ENCODE measurements around the gene DNAH6. TPM values are rescaled to one million over a fixed set of nuclear protein-coding genes. Genes with fewer than 3 reads are reported as not detected.

The DNAH6 gene
- total RNA-seq, 1 experiment from 2014 or later, result not detected

GRCh38 chr2:84537251-84537650 lies 21.0 kb downstream of the DNAH6 start:
- Histone ChIP-seq H3K9me2 (replicated peaks; ENCODE audit: low read length) (no peaks in the 10 kb centered on the region), H3K79me2 (ENCODE audit: low read length) (no peaks in the 10 kb centered on the region), H2AFZ (ENCODE audit: low read length) (no peak overlapping the region), H3K27me3 (ENCODE audit: low read length) (peaks cover 56% of the 10 kb centered on the region), H3K4me3 (ENCODE audit: low read length) (no peak overlapping the region), H3F3A (ENCODE audit: low read length, unreplicated experiment) (no peaks in the 10 kb centered on the region), H3K4me1 (ENCODE audit: insufficient read depth, low read length) (no peaks in the 10 kb centered on the region), H3K27ac (ENCODE audit: low read length) (no peak overlapping the region), H3K9ac (ENCODE audit: low read length) (no peak overlapping the region), H3K4me2 (ENCODE audit: low read length) (no peak overlapping the region), H4K20me1 (ENCODE audit: low read length) (no peaks in the 10 kb centered on the region), H3K9me3 (ENCODE audit: low read length) (no peaks in the 10 kb centered on the region), H3K36me3 (ENCODE audit: low read depth, low read length) (no peaks in the 10 kb centered on the region)
- BruUV-seq (replicated peaks), result no TSS peak
- POLR2A ChIA-PET (ENCODE audit: unreplicated experiment), result no interaction called here
- intact Hi-C loops (cut with micrococcal nuclease), result no loop called here
- ATAC-seq (no peak), DNase-seq (no peak)
- TF ChIP-seq EZH2phosphoT487 (IDR thresholded peaks at IDR 0.05; ENCODE audit: borderline replicate concordance, low read length) (no peak), CTCF (conservative IDR thresholded peaks at IDR 0.05; ENCODE audit: low read depth, low read length) (no peak), EZH2 (IDR thresholded peaks at IDR 0.05; ENCODE audit: low read length, unreplicated experiment) (no peak)
- CTCF ChIA-PET, result no interaction called here

- no peaks in the 10 kb centered on the region for H3F3A ChIP-seq (ENCODE audit: low read length, unreplicated experiment)
- H3K27ac ChIP-seq (ENCODE audit: low read length), result no peak overlapping the region
- no peak overlapping the region for H2AFZ ChIP-seq (ENCODE audit: low read length)
- no peaks in the 10 kb centered on the region for H3K9me2 ChIP-seq (replicated peaks; ENCODE audit: low read length)
- ATAC-seq (no peak), DNase-seq (no peak)
- BruUV-seq (replicated peaks), result no TSS peak
- no peaks in the 10 kb centered on the region for H3K4me1 ChIP-seq (ENCODE audit: insufficient read depth, low read length)
- no peak overlapping the region for H3K4me2 ChIP-seq (ENCODE audit: low read length)
- no peak for TF ChIP-seq CTCF (conservative IDR thresholded peaks at IDR 0.05; ENCODE audit: low read depth, low read length)
- TF ChIP-seq EZH2phosphoT487 (IDR thresholded peaks at IDR 0.05; ENCODE audit: borderline replicate concordance, low read length), result no peak
- TF ChIP-seq EZH2 (IDR thresholded peaks at IDR 0.05; ENCODE audit: low read length, unreplicated experiment), result no peak
- CTCF ChIA-PET, result no interaction called here
- H4K20me1 ChIP-seq (ENCODE audit: low read length), result no peaks in the 10 kb centered on the region
- H3K36me3 ChIP-seq (ENCODE audit: low read depth, low read length), result no peaks in the 10 kb centered on the region
- POLR2A ChIA-PET (ENCODE audit: unreplicated experiment), result no interaction called here
- no peaks in the 10 kb centered on the region for H3K9me3 ChIP-seq (ENCODE audit: low read length)
- no peak overlapping the region for H3K4me3 ChIP-seq (ENCODE audit: low read length)
- intact Hi-C loops (cut with micrococcal nuclease), result no loop called here
- no peak overlapping the region for H3K9ac ChIP-seq (ENCODE audit: low read length)
- H3K27me3 ChIP-seq (ENCODE audit: low read length), result peaks cover 57% of the 10 kb centered on the region
- H3K79me2 ChIP-seq (ENCODE audit: low read length), result no peaks in the 10 kb centered on the region
Measured at GRCh38 chr2:84539729-84540128, 23.4 kb downstream of the DNAH6 start.

GRCh38 chr2:84545005-84545404 lies 28.7 kb downstream of the DNAH6 start:
- Histone ChIP-seq H3F3A (ENCODE audit: low read length, unreplicated experiment) (no peaks in the 10 kb centered on the region), H3K4me3 (ENCODE audit: low read length) (no peak overlapping the region), H4K20me1 (ENCODE audit: low read length) (no peaks in the 10 kb centered on the region), H3K36me3 (ENCODE audit: low read depth, low read length) (no peaks in the 10 kb centered on the region), H3K27ac (ENCODE audit: low read length) (no peak overlapping the region), H3K9me3 (ENCODE audit: low read length) (no peaks in the 10 kb centered on the region), H3K27me3 (ENCODE audit: low read length) (peaks cover 84% of the 10 kb centered on the region), H3K4me1 (ENCODE audit: insufficient read depth, low read length) (no peaks in the 10 kb centered on the region), H3K79me2 (ENCODE audit: low read length) (no peaks in the 10 kb centered on the region), H2AFZ (ENCODE audit: low read length) (no peak overlapping the region), H3K4me2 (ENCODE audit: low read length) (no peak overlapping the region), H3K9me2 (replicated peaks; ENCODE audit: low read length) (no peaks in the 10 kb centered on the region), H3K9ac (ENCODE audit: low read length) (no peak overlapping the region)
- DNase-seq (no peak), ATAC-seq (no peak)
- intact Hi-C loops (cut with micrococcal nuclease), result no loop called here
- CTCF ChIA-PET, result no interaction called here
- no peak for TF ChIP-seq EZH2 (IDR thresholded peaks at IDR 0.05; ENCODE audit: low read length, unreplicated experiment)
- TF ChIP-seq CTCF (conservative IDR thresholded peaks at IDR 0.05; ENCODE audit: low read depth, low read length), result no peak
- no TSS peak for BruUV-seq (replicated peaks)
- POLR2A ChIA-PET (ENCODE audit: unreplicated experiment), result no interaction called here
